GM21447 (cell line): ENCODE measurements around the gene ITGA7.
"Not testable (repeated sequence)": the region's sequence is repeated elsewhere in the genome, so short reads cannot be mapped to it uniquely, and the experiment has no call there.

Experiments
- ATAC-seq: cut with Tn5 transposase; IDR thresholded peaks from one replicate; pipeline ENCODE4 v1.9.1; 2021; ENCODE audit not compliant: unreplicated experiment

The ITGA7 gene

GRCh38 chr12:55652352-55652751 lies 55.4 kb downstream of the ITGA7 start:
- no peak for ATAC-seq

- no peak for ATAC-seq
Measured at GRCh38 chr12:55651299-55651683, 56.4 kb downstream of the ITGA7 start.

- ATAC-seq = not testable (repeated sequence)
Measured at GRCh38 chr12:55650620-55651298, 56.9 kb downstream of the ITGA7 start.

GRCh38 chr12:55647027-55647426 lies 60.7 kb downstream of the ITGA7 start:
- ATAC-seq = no peak

GRCh38 chr12:55644591-55644990 lies 63.1 kb downstream of the ITGA7 start:
- ATAC-seq = no peak

- no peak for ATAC-seq
Measured at GRCh38 chr12:55642669-55643068, 65.0 kb downstream of the ITGA7 start.

GRCh38 chr12:55642267-55642666 lies 65.4 kb downstream of the ITGA7 start:
- ATAC-seq = no peak

GRCh38 chr12:55641595-55641994 lies 66.1 kb downstream of the ITGA7 start:
- no peak for ATAC-seq

GRCh38 chr12:55637467-55637866 lies 70.2 kb downstream of the ITGA7 start:
- no peak for ATAC-seq

GRCh38 chr12:55636853-55637252 lies 70.9 kb downstream of the ITGA7 start, which contains the start of gene OR10P1:
Gene OR10P1, plus strand, starts transcription at chr12:55636892. Its CDS starts 0 bp downstream, at chr12:55636892.
- no peak for ATAC-seq

GRCh38 chr12:55636116-55636655 lies 71.5 kb downstream of the ITGA7 start:
- no peak for ATAC-seq
